Measurements from ENCODE around the gene TGFBR2. TPM values are rescaled to one million over a fixed set of nuclear protein-coding genes. Genes with fewer than 3 reads are reported as not detected.
A peak's percentile ranks its signal among the peaks of the same experiment; 100 is the strongest.

TGFBR2 gene
- total RNA-seq, 8 experiments from 2014 or later = 0.16 to 27.1 (median 2.2) TPM

- in situ Hi-C loops (cut with MboI; ENCODE audit: low pct_unique_long_range_greater_than_20kb in 2 of 9, low sequenced_read_pairs in 9 of 9, unreplicated experiment in 9 of 9) = no loop called here
- ATAC-seq (replicated peaks in 6 of 8) = no peak
- Histone ChIP-seq H3K4me3 (no peak overlapping the region), H3K27ac (no peak overlapping the region), H3K4me1 (replicated peaks in 1 of 2) (no peaks in the 10 kb centered on the region)
- WGBS, 10 experiments = 38 to 100% (median 91%) methylated on average over 1 to 4 of the region's 4 CpGs
These were observed 19.4 kb downstream of the TGFBR2 start for GRCh38 chr3:30625541-30626438.

GRCh38 chr3:30626443-30627180 is 20.2 kb downstream of the TGFBR2 start:
- ATAC-seq (replicated peaks in 6 of 8) = no peak
- in situ Hi-C loops (cut with MboI; ENCODE audit: low pct_unique_long_range_greater_than_20kb in 2 of 9, low sequenced_read_pairs in 9 of 9, unreplicated experiment in 9 of 9) = no loop called here
- H3K4me3 ChIP-seq = no peak overlapping the region
- no peaks in the 10 kb centered on the region for H3K4me1 ChIP-seq (replicated peaks in 1 of 2)
- 79 to 100% (median 91%) methylated on average over 1 to 4 of the region's 5 CpGs for WGBS, 10 experiments
- no peak overlapping the region for H3K27ac ChIP-seq

GRCh38 chr3:30628205-30628900 is 22.0 kb downstream of the TGFBR2 start:
- no peak overlapping the region for H3K4me3 ChIP-seq
- WGBS, 10 experiments = 34 to 100% (median 83%) methylated on average over 1 to 4 of the region's 4 CpGs; no CpG with 5 or more reads in 1 of the 10 experiments
- in situ Hi-C loops (cut with MboI; ENCODE audit: low pct_unique_long_range_greater_than_20kb in 2 of 9, low sequenced_read_pairs in 9 of 9, unreplicated experiment in 9 of 9) = no loop called here
- no peak overlapping the region for H3K27ac ChIP-seq
- no peaks in the 10 kb centered on the region for H3K4me1 ChIP-seq (replicated peaks in 1 of 2)
- ATAC-seq (replicated peaks in 6 of 8) = no peak

GRCh38 chr3:30628901-30629590 is 22.6 kb downstream of the TGFBR2 start:
- Histone ChIP-seq H3K4me3 (no peak overlapping the region), H3K4me1 (replicated peaks in 1 of 2) (no peaks in the 10 kb centered on the region), H3K27ac (no peak overlapping the region)
- in situ Hi-C loops (cut with MboI; ENCODE audit: low pct_unique_long_range_greater_than_20kb in 2 of 9, low sequenced_read_pairs in 9 of 9, unreplicated experiment in 9 of 9) = no loop called here
- peak in 3 of 8 experiments; percentile 37 to 38 (median 38) for ATAC-seq (replicated peaks in 6 of 8)
- WGBS, 10 experiments = 57 to 100% (median 84%) methylated on average over 1 to 5 of the region's 5 CpGs; no CpG with 5 or more reads in 1 of the 10 experiments

GRCh38 chr3:30629746-30630145 is 23.3 kb downstream of the TGFBR2 start:
- no peaks in the 10 kb centered on the region for H3K4me1 ChIP-seq (replicated peaks in 1 of 2)
- 88 to 100% (median 98%) methylated on average over 1 to 6 of the region's 6 CpGs; no CpG with 5 or more reads in 2 of the 10 experiments for WGBS, 10 experiments
- H3K4me3 ChIP-seq = no peak overlapping the region
- H3K27ac ChIP-seq = no peak overlapping the region
- ATAC-seq (replicated peaks in 6 of 8) = no peak
- in situ Hi-C loops (cut with MboI; ENCODE audit: low pct_unique_long_range_greater_than_20kb in 2 of 9, low sequenced_read_pairs in 9 of 9, unreplicated experiment in 9 of 9) = no loop called here

- 40 to 100% (median 100%) methylated on average over 1 to 2 of the region's 2 CpGs; no CpG with 5 or more reads in 3 of the 10 experiments for WGBS, 10 experiments
- in situ Hi-C loops (cut with MboI; ENCODE audit: low pct_unique_long_range_greater_than_20kb in 2 of 9, low sequenced_read_pairs in 9 of 9, unreplicated experiment in 9 of 9) = no loop called here
- Histone ChIP-seq H3K4me1 (replicated peaks in 1 of 2) (no peaks in the 10 kb centered on the region), H3K4me3 (no peak overlapping the region), H3K27ac (no peak overlapping the region)
- ATAC-seq (replicated peaks in 6 of 8) = no peak
These were observed 24.0 kb downstream of the TGFBR2 start for GRCh38 chr3:30630238-30631030.

- ATAC-seq (replicated peaks in 6 of 8) = no peak
- Histone ChIP-seq H3K4me1 (replicated peaks in 1 of 2) (no peaks in the 10 kb centered on the region), H3K4me3 (no peak overlapping the region), H3K27ac (no peak overlapping the region)
- in situ Hi-C loops (cut with MboI; ENCODE audit: low pct_unique_long_range_greater_than_20kb in 2 of 9, low sequenced_read_pairs in 9 of 9, unreplicated experiment in 9 of 9) = no loop called here
- WGBS, 10 experiments = 50 to 100% (median 100%) methylated on average over 1 to 7 of the region's 7 CpGs; no CpG with 5 or more reads in 1 of the 10 experiments
These were observed 25.0 kb downstream of the TGFBR2 start for GRCh38 chr3:30631243-30631904.

- in situ Hi-C loops (cut with MboI; ENCODE audit: low pct_unique_long_range_greater_than_20kb in 2 of 9, low sequenced_read_pairs in 9 of 9, unreplicated experiment in 9 of 9) = no loop called here
- H3K4me1 ChIP-seq (replicated peaks in 1 of 2) = no peaks in the 10 kb centered on the region
- WGBS, 10 experiments = 67 to 100% (median 97%) methylated on average over 2 to 3 of the region's 3 CpGs
- H3K27ac ChIP-seq = no peak overlapping the region
- H3K4me3 ChIP-seq = no peak overlapping the region
- no peak for ATAC-seq (replicated peaks in 6 of 8)
These were observed 25.7 kb downstream of the TGFBR2 start for GRCh38 chr3:30632065-30632464.

- in situ Hi-C loops (cut with MboI; ENCODE audit: low pct_unique_long_range_greater_than_20kb in 2 of 9, low sequenced_read_pairs in 9 of 9, unreplicated experiment in 9 of 9) = no loop called here
- Histone ChIP-seq H3K27ac (no peak overlapping the region), H3K4me1 (replicated peaks in 1 of 2) (no peaks in the 10 kb centered on the region), H3K4me3 (no peak overlapping the region)
- ATAC-seq (replicated peaks in 6 of 8) = no peak
- WGBS, 10 experiments = 67 to 100% (median 86%) methylated on average over 1 of the region's 1 CpG; no CpG with 5 or more reads in 5 of the 10 experiments
These were observed 26.1 kb downstream of the TGFBR2 start for GRCh38 chr3:30632521-30632920.

GRCh38 chr3:30633718-30634117 is 27.3 kb downstream of the TGFBR2 start:
- ATAC-seq (replicated peaks in 6 of 8) = no peak
- peaks cover 0 to 3% of the 10 kb centered on the region in 2 donors for H3K4me1 ChIP-seq (replicated peaks in 1 of 2)
- H3K4me3 ChIP-seq = no peak overlapping the region
- H3K27ac ChIP-seq = no peak overlapping the region
- 86 to 100% (median 97%) methylated on average over 1 to 3 of the region's 3 CpGs; no CpG with 5 or more reads in 2 of the 10 experiments for WGBS, 10 experiments
- in situ Hi-C loops (cut with MboI; ENCODE audit: low pct_unique_long_range_greater_than_20kb in 2 of 9, low sequenced_read_pairs in 9 of 9, unreplicated experiment in 9 of 9) = no loop called here

- 46 to 100% (median 88%) methylated on average over 1 to 3 of the region's 3 CpGs for WGBS, 10 experiments
- H3K27ac ChIP-seq = no peak overlapping the region
These were observed 28.6 kb downstream of the TGFBR2 start for GRCh38 chr3:30634761-30635735.

More at GRCh38 chr3:30634761-30635735, 28.6 kb downstream of the TGFBR2 start:
- H3K4me3 ChIP-seq = no peak overlapping the region
- in situ Hi-C loops (cut with MboI; ENCODE audit: low pct_unique_long_range_greater_than_20kb in 2 of 9, low sequenced_read_pairs in 9 of 9, unreplicated experiment in 9 of 9) = no loop called here
- peaks cover 0 to 9% of the 10 kb centered on the region in 2 donors for H3K4me1 ChIP-seq (replicated peaks in 1 of 2)
- no peak for ATAC-seq (replicated peaks in 6 of 8)

Measured in motor neuron (in vitro differentiated cells).